Measurements from ENCODE around the gene ANXA8.
"Not testable (repeated sequence)": the region's sequence is repeated elsewhere in the genome, so short reads cannot be mapped to it uniquely, and the experiment has no call there.

Gene ANXA8

GRCh38 chr10:47483923-47484322, at the start of gene ANXA8:
ANXA8 (minus strand) TSS chr10:47484115; CDS start chr10:47483933, 182 bp downstream.
- not testable (repeated sequence) for DNase-seq

DNA sequence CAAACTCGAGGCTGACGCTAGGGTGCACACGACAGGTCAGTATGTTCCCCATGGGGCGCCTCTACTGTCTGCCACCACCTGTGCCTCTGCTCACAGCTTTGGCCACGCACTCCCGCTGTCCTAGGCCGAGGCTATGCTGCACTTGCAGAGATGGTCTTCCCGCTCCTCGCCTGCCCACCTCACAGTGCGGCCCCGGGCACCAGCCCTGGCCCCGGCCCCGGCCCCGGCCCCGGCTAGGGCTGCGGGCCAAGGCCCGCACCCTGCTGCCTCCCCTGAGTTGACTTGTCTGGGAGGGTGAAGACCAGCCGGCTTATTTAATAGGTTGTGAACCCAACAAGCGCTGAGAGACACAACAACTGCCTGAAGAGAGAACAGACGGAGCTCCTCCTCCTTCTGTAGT, 39.6 kb upstream of the ANXA8 start, which contains the start of gene AGAP9:
Gene AGAP9, minus strand, starts transcription at position 164 of the 400 bp plus-strand sequence. Its CDS starts 112 bp downstream, at position 52.
- DNase-seq = not testable (repeated sequence)

DNA sequence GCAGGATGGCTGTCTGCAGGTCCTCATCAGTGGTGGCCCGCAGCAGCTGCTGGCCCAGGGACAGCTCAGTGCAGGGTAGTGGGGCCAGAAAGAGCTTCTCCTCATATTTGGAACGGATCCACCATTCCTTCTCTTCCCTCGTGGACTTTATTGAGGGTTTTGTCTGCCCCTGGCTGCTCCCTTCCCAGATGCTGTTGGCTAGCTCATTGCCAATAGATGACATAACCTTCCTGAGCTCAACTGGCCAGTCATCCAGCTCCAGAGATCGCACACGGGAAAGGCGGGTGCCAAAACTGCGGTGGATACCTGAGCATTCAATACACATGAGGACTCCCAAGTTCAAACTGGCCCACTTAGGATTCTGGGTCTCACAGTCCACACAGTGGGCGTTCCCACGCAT, 18.4 kb upstream of the ANXA8 start:
- not testable (repeated sequence) for DNase-seq

GRCh38 chr10:47494226-47494625, 10.3 kb upstream of the ANXA8 start:
- DNase-seq = not testable (repeated sequence)

DNA sequence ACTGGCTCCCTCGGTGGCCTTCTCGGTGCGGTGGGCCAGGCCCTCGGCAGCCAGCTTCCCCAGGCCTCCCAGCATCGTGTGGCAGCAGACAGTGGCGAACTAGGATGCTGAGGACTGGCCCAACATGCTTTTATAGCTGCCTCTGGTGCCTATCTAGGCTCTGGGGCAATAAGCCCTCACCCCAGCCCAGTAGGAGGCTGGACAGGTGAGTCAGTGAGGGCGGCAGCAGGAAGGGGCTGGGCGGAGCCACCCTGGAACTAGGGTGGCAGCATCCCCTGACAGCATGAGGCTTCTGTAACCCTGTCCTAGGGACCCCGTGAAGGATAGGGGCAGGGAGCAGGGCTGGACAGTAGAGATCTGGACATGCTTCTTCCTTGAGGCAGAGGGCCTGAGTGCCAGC, 7.7 kb upstream of the ANXA8 start, which contains the start of gene FAM25G:
Gene FAM25G, minus strand, starts transcription at position 101 of the 400 bp plus-strand sequence. Its CDS starts 26 bp downstream, at position 75.
- DNase-seq = not testable (repeated sequence)

- DNase-seq = not testable (repeated sequence)
Measured at GRCh38 chr10:47489630-47490029, 5.7 kb upstream of the ANXA8 start.

GRCh38 chr10:47485943-47486342, 2.0 kb upstream of the ANXA8 start:
- not testable (repeated sequence) for DNase-seq

GRCh38 chr10:47484786-47485185, 871 bp upstream of the ANXA8 start:
- DNase-seq = not testable (repeated sequence)

DNA sequence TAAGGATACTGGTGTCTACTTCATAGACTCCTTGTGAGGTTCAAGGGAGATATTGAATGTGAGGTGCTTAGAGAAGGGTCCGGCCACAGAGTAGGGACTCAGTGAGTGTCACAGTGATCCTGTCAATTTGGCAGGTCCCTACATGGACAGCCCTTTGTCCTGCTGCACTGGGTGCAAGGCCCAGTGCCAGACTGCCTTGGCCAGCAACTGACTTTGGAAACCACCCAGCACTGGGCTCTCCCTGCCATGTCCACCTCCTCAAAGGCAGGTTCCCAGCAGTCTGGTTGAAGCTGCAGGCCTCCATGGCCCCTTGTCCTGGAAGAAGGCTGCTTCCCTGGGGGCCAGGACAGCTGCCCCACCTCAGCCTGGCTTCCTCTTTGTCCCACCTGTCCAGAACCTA, 1.5 kb downstream of the ANXA8 start:
- DNase-seq = not testable (repeated sequence)

- DNase-seq = not testable (repeated sequence)
Measured at GRCh38 chr10:47481768-47482181, 2.1 kb downstream of the ANXA8 start.

DNA sequence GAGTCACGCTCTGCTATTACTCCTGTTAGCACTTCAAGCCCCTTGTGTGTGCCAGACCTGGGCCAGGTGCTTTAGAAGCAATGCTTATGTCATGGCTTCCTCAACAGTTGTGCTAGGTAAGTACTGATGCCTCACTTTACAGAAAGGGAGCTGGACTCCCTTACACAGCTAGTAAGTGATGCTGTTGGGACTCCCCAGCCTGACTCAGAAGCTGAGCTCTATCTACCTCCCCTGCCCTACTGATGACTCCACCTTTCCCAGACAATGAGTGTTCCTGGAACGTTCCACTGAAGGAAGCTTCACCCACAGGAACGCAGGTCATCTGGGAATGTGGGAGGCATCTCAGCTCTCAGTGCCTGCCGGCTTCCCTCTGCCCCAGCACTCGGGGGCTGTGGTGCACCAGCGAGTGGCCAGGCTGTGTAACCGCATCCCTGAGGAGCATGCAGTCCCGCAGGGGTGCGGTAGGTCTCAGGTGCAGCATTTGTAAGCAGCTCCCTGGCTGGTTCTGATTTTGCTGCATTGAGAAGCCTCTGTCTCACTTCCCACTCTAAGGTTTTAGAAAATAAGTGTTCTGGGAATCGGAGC, 2.6 kb downstream of the ANXA8 start:
- DNase-seq = not testable (repeated sequence)

DNA sequence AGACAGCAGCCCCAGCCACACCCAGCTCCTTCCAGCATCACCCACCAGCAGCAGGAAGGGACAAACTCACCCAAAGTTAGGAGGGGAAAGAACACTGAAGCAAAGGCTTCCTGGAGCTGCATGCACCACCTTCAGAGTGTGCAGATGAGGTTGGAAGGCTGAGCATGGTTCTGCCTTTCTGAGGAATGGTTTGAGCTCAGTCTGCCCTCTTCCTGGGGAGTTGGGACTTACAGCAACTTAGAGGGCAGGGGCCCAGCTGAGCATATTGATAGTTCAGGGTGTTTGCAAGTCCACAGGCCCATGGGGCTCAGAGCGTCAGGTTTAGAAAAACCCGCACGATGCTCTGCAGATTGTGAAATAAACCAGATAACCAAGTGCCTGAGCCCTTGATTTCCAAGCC, 3.8 kb downstream of the ANXA8 start:
- DNase-seq = not testable (repeated sequence)

- not testable (repeated sequence) for DNase-seq
Measured at GRCh38 chr10:47478114-47478513, 5.8 kb downstream of the ANXA8 start.

GRCh38 chr10:47477078-47477477, 6.8 kb downstream of the ANXA8 start:
- DNase-seq = not testable (repeated sequence)

DNA sequence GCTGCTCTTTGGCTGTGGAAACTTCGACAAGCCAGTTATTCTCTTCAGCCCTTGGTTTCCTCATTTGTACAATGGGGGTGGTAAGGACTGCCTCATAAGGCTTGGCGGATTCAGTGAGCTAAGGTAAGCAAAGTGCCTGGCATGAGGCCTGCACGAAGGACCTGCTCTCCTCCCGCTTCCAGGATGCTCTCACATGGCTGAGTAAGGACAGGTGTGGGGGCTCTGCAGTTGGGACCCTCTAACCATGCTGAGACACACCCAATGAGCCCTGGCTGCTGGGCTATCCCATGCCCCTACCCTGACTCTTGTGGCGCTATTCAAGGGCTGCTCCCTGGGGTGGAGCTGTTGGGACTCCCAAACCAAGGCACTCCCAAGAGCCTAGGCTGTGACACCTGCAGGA, 8.8 kb downstream of the ANXA8 start:
- DNase-seq = not testable (repeated sequence)

DNA sequence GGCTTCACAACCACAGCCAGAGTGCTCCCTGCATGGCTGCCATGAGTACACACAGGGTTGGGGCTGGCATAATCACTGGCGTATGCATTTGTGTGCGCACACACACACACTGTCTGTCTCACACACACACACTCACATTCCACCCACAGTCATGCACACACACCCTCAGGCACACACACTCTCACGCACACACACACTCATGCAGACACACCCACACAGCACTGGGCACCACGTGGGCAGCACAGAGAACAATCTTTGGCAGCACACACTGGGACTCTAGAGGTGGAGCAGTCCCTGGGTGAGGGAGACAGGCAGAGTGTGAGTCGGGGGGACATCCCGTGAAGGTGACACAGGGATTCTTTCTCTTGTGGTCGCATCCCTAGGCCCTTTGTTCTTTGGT, 10.4 kb downstream of the ANXA8 start:
- not testable (repeated sequence) for DNase-seq

DNA sequence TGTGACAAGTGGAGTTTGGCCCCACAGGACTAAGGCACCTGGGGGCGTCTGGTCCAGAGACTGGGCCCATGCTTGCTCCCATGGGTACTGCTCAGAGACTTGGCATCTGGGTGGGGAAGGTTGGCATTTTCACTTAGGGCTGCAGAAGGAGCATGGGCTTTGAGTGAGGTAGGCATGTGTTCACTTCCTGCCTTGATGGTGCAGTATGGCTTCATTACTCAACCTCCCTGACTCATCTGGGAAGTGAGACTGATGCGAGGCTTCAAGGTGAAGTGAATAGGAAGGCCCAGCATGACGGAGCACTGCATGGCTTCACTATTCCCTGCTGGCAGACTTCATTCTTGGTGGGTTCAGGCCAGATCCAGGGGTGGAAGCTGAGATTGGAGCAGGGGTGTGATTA, 11.3 kb downstream of the ANXA8 start:
- not testable (repeated sequence) for DNase-seq

DNA sequence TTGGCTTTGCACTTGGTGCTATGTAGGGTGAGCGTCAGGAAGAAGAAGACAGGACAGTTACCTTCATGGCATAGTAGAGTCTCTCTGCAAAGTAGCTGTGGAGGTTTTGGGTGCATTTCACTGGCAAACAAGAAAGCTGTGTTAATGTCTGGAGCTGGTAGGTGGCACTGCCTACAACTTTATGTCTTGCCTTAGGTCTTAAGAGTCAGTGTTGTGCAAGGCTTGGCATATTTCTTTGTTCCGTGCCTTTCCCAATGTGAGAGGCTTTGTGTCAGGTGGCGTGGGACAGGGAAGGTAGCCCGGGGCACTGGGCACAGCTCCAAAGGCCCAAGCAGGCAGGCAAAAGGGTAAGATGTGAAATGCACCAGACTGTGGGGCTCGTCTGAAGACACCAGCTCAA, 11.8 kb downstream of the ANXA8 start:
- not testable (repeated sequence) for DNase-seq

GRCh38 chr10:47468731-47469528, 15.0 kb downstream of the ANXA8 start:
- DNase-seq = peak; percentile 49

GRCh38 chr10:47467957-47468356, 16.0 kb downstream of the ANXA8 start:
- not testable (repeated sequence) for DNase-seq

DNA sequence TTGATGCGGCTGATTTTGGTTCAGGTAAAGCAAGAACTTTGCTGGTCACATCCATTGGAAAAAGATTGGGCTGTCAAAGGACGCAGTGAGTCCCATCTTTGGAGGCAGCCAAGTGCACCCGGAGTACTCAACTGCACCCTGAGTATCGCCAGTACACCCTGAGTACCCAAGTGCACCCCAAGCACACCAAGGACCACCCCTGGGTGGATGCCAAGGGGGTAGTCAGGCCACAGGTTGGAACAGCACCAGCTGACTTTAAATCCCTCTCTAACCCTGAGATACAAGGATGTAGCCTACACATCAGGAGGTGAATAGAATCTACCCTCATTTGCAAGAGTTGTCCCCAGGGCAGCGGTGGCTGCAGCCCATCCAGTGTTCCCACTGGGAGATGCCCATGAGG, 16.5 kb downstream of the ANXA8 start:
- not testable (repeated sequence) for DNase-seq

DNA sequence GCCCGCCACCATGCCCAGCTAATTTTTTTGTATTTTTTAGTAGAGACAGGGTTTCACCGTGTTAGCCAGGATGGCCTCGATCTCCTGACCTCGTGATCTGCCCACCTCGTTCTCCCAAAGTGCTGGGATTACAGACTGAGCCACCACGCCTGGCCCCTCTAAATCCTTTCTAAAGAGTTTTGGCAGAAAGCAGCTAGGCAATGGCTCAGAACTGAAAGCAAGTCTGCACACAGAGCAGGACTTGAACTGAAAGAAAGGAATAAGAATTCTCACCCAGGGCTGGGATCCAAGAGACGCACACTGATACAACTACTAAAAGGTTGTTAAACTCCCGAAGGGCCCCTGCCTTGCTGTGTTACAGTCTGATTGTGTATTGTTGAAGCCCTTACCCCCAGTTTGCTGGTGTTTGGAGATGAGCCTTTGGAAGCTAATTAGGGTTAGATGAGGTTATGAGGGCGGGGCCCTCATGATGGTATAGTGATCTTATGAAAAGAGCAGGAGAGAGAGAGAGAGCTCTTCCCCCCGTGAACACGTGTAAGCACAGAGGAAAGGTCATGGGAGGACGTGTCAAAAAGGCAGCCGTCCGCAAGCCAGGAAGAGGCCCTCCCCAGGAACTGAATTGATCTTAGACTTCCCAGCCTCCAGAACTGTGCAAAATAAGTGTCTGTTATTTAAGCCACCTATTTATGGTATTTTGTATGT, 18.5 kb downstream of the ANXA8 start:
- not testable (repeated sequence) for DNase-seq

All from NCI-H146 (cell line).